Measurements from ENCODE around the gene DGUOK. TPM values are rescaled to one million over a fixed set of nuclear protein-coding genes. Genes with fewer than 3 reads are reported as not detected.

The DGUOK gene
- total RNA-seq, 1 experiment from 2014 or later = 78.7 TPM

DNA sequence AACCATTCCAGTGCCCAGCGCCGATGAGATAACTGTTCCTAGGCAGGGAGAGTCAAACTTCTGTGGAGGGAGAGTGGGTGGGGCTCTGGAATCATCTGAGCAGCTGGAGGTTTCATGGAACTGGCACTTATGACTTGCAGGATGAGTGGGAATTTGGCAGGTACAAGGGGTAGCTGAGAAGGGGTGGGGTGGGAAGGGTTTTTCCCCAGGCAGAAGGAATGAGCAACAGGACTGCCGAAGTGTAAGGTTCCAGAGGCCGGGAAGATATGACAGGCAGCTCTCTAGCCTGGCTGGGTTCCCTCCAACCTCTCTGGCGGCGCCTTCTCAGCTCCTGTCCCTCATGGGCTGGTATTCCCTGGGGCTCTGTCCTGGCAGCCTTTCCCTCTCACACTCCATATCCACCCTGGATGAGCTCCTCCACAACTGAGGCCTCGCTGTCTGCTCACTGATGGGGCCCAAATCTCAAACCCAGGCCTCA, 55.5 kb downstream of the DGUOK start:
- POLR2A ChIA-PET (ENCODE audit: unreplicated experiment) = no interaction called here
- Histone ChIP-seq H3K9me2 (ENCODE audit: insufficient read depth) (no peaks in the 10 kb centered on the region), H3K4me2 (peak overlapping the region; percentile 88), H3K4me3 (no peak overlapping the region), H4K20me1 (ENCODE audit: insufficient read depth) (peaks cover 4% of the 10 kb centered on the region; the same call in 1 of the 2 replicates), H3K79me2 (ENCODE audit: low read depth) (peaks cover 24% of the 10 kb centered on the region), H3K27ac (no peak overlapping the region), H3K27me3 (ENCODE audit: insufficient read depth, low read depth) (no peaks in the 10 kb centered on the region), H2AFZ (no peak overlapping the region), H3K4me1 (replicated peaks; ENCODE audit: insufficient read depth) (peaks cover 61% of the 10 kb centered on the region), H3K9me3 (ENCODE audit: insufficient read depth, low read depth) (peaks cover 7% of the 10 kb centered on the region; the same call in 1 of the 2 replicates), H3F3A (ENCODE audit: insufficient read depth, low read depth) (peaks cover 55% of the 10 kb centered on the region), H3K36me3 (ENCODE audit: low read depth) (0 out of 2 replicates have a peak, but pooled peaks cover 5% of the 10 kb centered on the region)
- CTCF ChIA-PET = no interaction called here
- no peak for DNase-seq
- BruUV-seq (replicated peaks) = no TSS peak
- intact Hi-C loops (cut with micrococcal nuclease; ENCODE audit: unreplicated experiment) = loop anchor here (2.0 to 10.0 kb wide), 2 partner anchors 55 to 163 kb away; partner anchors contain the start of genes BOLA3 and DGUOK
- no peak for TF ChIP-seq CTCF (conservative IDR thresholded peaks at IDR 0.05)
- TF ChIP-seq EZH2 (IDR thresholded peaks at IDR 0.05; ENCODE audit: low read depth) = no peak

- peak; percentile 98 to 99 for DNase-seq
- H3K9me3 ChIP-seq (ENCODE audit: insufficient read depth, low read depth) = peaks cover 7% of the 10 kb centered on the region; the same call in 1 of the 2 replicates
- peak overlapping the region; percentile 72 for H2AFZ ChIP-seq
- ChIA-PET POLR2A (ENCODE audit: unreplicated experiment) (interaction anchor here (0.6 kb wide), 1 partner anchor 83 kb away, joined by 8 read pairs; no protein-coding TSS in a partner anchor), CTCF (no interaction called here)
- H3K4me2 ChIP-seq = peak overlapping the region; percentile 88
- peaks cover 75% of the 10 kb centered on the region for H3K4me1 ChIP-seq (replicated peaks; ENCODE audit: insufficient read depth)
- H3K27ac ChIP-seq = peak overlapping the region; percentile 93
- H3K36me3 ChIP-seq (ENCODE audit: low read depth) = 0 out of 2 replicates have a peak, but pooled peaks cover 5% of the 10 kb centered on the region
- BruUV-seq (replicated peaks) = TSS peak; percentile 43
- TF ChIP-seq CTCF (conservative IDR thresholded peaks at IDR 0.05) = no peak
- no peak for TF ChIP-seq EZH2 (IDR thresholded peaks at IDR 0.05; ENCODE audit: low read depth)
- peaks cover 38% of the 10 kb centered on the region for H3K79me2 ChIP-seq (ENCODE audit: low read depth)
- no peaks in the 10 kb centered on the region for H3K27me3 ChIP-seq (ENCODE audit: insufficient read depth, low read depth)
- H3K4me3 ChIP-seq = peak overlapping the region; percentile 76
- no peaks in the 10 kb centered on the region for H3K9me2 ChIP-seq (ENCODE audit: insufficient read depth)
- H4K20me1 ChIP-seq (ENCODE audit: insufficient read depth) = peaks cover 16% of the 10 kb centered on the region
- intact Hi-C loops (cut with micrococcal nuclease; ENCODE audit: unreplicated experiment) = loop anchor here (1.0 to 10.0 kb wide), 3 partner anchors 27 to 161 kb away; partner anchors contain the start of genes BOLA3 and DGUOK
- peaks cover 55% of the 10 kb centered on the region for H3F3A ChIP-seq (ENCODE audit: insufficient read depth, low read depth)
These were observed 56.9 kb downstream of the DGUOK start for GRCh38 chr2:73983322-73984202.

DNA sequence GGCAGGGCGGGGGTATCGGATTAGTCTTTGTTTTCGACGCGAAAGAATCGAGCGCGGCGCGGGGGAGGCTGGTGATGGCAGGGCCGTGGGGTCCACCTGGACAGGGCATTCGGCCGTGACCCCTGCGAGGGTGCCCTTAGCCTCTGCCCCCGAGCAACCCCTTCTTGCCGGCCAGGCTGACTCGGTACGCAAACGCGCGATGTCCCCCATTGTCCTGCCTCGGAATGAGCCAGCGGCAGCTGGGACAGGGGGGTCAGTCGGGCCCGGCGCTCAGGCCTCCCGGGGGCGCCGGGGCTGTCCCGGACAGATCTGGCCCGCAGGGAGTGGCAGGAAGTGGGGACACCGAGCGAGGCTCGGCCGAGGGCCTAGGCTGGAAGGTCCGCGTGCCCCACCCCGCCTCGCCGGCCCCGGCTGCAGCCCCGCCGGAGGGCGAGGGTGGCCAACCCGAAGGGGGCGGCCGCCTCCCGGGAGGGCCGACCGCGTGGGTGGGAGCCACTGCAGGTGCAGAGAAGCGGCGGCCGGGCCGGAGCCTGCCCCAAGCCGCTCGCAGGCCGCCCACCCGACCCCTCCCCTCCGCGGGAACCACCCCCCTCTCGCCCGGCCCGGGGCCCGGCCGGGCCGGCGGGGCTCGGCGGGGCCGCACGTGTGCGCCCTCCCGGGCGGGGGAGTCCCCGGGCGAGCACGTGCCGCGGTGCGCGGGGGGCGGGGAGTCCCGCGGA, 57.7 kb downstream of the DGUOK start, which contains the start of gene TET3:
TSS of gene TET3 (plus strand) at position 708 of the 719 bp plus-strand sequence. CDS start 1,494 bp downstream, outside the sequence.
- Histone ChIP-seq H3F3A (ENCODE audit: insufficient read depth, low read depth) (peaks cover 48% of the 10 kb centered on the region), H3K79me2 (ENCODE audit: low read depth) (peaks cover 46% of the 10 kb centered on the region), H3K4me1 (replicated peaks; ENCODE audit: insufficient read depth) (peaks cover 75% of the 10 kb centered on the region), H3K9me2 (ENCODE audit: insufficient read depth) (no peaks in the 10 kb centered on the region), H3K4me3 (peak within 1 kb of the TSS; percentile 76), H3K9me3 (ENCODE audit: insufficient read depth, low read depth) (peaks cover 7% of the 10 kb centered on the region; the same call in 1 of the 2 replicates), H3K27me3 (ENCODE audit: insufficient read depth, low read depth) (no peaks in the 10 kb centered on the region), H3K27ac (peak within 1 kb of the TSS; percentile 93), H3K36me3 (ENCODE audit: low read depth) (0 out of 2 replicates have a peak, but pooled peaks cover 5% of the 10 kb centered on the region), H3K4me2 (peak within 1 kb of the TSS; percentile 88), H2AFZ (peak within 1 kb of the TSS; percentile 85), H4K20me1 (ENCODE audit: insufficient read depth) (peaks cover 15% of the 10 kb centered on the region)
- intact Hi-C loops (cut with micrococcal nuclease; ENCODE audit: unreplicated experiment) = loop anchor here (10.0 kb wide), 1 partner anchor 160 kb away; the partner anchor contains the start of gene BOLA3
- DNase-seq = peak in 1 of 2 experiments; percentile 43
- TF ChIP-seq CTCF (conservative IDR thresholded peaks at IDR 0.05) = no peak
- no peak for TF ChIP-seq EZH2 (IDR thresholded peaks at IDR 0.05; ENCODE audit: low read depth)
- CTCF ChIA-PET = no interaction called here
- TSS peak; percentile 15 for BruUV-seq (replicated peaks)
- POLR2A ChIA-PET (ENCODE audit: unreplicated experiment) = no interaction called here

All from PC-9 (cell line).